ENCODE measurements around the gene POLR3E. TPM values are rescaled to one million over a fixed set of nuclear protein-coding genes. Genes with fewer than 3 reads are reported as not detected.

The POLR3E gene
- total and polyA plus RNA-seq, 2 donors (not counting 3 experiments of a cell fraction or from before 2014, with no cell fraction given), result 48.3 to 62.2 TPM

DNA sequence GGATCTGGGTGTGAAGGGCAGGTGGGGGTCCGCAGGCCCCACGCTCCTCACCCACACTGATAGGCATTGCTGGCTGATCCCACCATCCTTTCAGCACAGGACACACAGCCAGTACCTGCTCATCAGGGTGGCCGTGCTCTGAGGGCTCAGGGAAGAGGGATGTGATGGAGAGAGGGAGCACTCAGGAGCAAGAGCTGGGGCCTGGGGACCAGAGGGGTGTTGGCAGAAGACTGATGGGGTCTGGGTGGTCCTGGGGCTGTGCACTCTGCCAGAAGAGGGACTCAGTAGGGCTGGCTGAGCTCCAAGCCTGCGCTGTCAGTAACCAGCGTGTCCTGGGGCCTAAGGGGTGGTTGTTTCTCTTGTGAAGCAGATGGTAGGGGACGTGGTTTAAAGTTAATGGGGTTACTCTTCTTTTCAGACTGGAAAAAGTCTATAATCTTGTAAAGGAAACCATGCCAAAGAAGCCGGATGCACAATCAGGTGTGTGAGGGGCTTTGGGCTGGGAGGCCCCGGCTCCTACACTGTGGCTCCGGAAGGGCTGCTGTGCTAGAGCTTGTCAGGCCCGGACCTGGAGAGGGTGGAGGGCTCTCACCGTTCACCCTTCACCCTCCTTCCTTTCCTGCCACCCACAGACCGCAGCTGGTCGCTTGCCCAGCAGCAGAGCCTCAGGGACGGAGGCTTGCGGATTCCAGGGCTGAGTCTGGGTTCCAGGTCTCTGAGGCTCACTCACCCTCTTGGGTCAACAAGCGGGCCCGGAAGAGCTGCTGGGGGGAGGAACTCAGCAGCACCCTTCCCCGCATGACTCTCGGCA lies 27.8 kb downstream of the POLR3E start:
- no peak overlapping the region for H3K4me3 ChIP-seq (replicated peaks in 1 of 3; ENCODE audit: insufficient read depth in 1 of 3, low read depth in 1 of 3, low read length in 3 of 3)
- no peaks in the 10 kb centered on the region for H3K27me3 ChIP-seq (ENCODE audit: control insufficient read depth in 2 of 2, insufficient read depth in 2 of 2, low read length in 2 of 2)
- H3K9ac ChIP-seq (replicated peaks; ENCODE audit: extremely low read depth, insufficient read depth, low read length), result no peak overlapping the region
- no peak for FAIRE-seq
- dilution Hi-C loops (cut with MboI; ENCODE audit: extremely low pct_ligation_motif_present, low sequenced_read_pairs) (no loop called here), intact Hi-C loops (cut with micrococcal nuclease) (loop anchor here (5.0 to 10.0 kb wide), 2 partner anchors 350 to 1168 kb away; partner anchors contain the start of gene LDAF1)
- no peak for DNase-seq (ENCODE audit: low read depth, low spot score)
- no peak for TF ChIP-seq FOS (IDR thresholded peaks at IDR 0.05; ENCODE audit: borderline replicate concordance, insufficient read depth, low read length)
- no peak for TF ChIP-seq POLR2AphosphoS5 (IDR thresholded peaks at IDR 0.05; ENCODE audit: insufficient read depth, low read depth, low read length)
- TF ChIP-seq JUN (IDR thresholded peaks at IDR 0.05; ENCODE audit: borderline replicate concordance, insufficient read depth, insufficient read length, low read depth), result no peak
- TF ChIP-seq, protein P1, sequence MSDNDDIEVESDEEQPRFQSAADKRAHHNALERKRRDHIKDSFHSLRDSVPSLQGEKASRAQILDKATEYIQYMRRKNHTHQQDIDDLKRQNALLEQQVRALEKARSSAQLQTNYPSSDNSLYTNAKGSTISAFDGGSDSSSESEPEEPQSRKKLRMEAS (IDR thresholded peaks at IDR 0.05; ENCODE audit: insufficient read depth, insufficient read length), result no peak
- no peak for TF ChIP-seq POLR2A (IDR thresholded peaks at IDR 0.05; ENCODE audit: low read depth, low read length)
- TF ChIP-seq, protein P2, sequence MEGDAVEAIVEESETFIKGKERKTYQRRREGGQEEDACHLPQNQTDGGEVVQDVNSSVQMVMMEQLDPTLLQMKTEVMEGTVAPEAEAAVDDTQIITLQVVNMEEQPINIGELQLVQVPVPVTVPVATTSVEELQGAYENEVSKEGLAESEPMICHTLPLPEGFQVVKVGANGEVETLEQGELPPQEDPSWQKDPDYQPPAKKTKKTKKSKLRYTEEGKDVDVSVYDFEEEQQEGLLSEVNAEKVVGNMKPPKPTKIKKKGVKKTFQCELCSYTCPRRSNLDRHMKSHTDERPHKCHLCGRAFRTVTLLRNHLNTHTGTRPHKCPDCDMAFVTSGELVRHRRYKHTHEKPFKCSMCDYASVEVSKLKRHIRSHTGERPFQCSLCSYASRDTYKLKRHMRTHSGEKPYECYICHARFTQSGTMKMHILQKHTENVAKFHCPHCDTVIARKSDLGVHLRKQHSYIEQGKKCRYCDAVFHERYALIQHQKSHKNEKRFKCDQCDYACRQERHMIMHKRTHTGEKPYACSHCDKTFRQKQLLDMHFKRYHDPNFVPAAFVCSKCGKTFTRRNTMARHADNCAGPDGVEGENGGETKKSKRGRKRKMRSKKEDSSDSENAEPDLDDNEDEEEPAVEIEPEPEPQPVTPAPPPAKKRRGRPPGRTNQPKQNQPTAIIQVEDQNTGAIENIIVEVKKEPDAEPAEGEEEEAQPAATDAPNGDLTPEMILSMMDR (IDR thresholded peaks at IDR 0.05; ENCODE audit: extremely low read depth in 1 of 2, insufficient read depth in 1 of 2, low read depth in 1 of 2, low read length in 2 of 2), result no peak
- no peak for TF ChIP-seq GATA2 (IDR thresholded peaks at IDR 0.05; ENCODE audit: insufficient read depth, insufficient read length, low read depth, low read length)
- TF ChIP-seq MYC (IDR thresholded peaks at IDR 0.05; ENCODE audit: low read depth, low read length), result no peak
- H3K9me3 ChIP-seq (replicated peaks; ENCODE audit: control insufficient read depth, insufficient read depth, low read length), result no peaks in the 10 kb centered on the region
- BruUV-seq (replicated peaks), result no TSS peak
- CTCF ChIA-PET, result no interaction called here
- H3K4me1 ChIP-seq (ENCODE audit: control insufficient read depth, extremely low read depth, insufficient read depth, low read length), result peaks cover 10% of the 10 kb centered on the region
- no peaks in the 10 kb centered on the region for H4K20me1 ChIP-seq (replicated peaks; ENCODE audit: control insufficient read depth, extremely low read depth, insufficient read depth, low read length)
- POLR2A ChIA-PET, result no interaction called here
- H3K9me1 ChIP-seq (replicated peaks; ENCODE audit: control insufficient read depth, extremely low read depth, insufficient read depth, low read length), result no peaks in the 10 kb centered on the region
- H2AFZ ChIP-seq (ENCODE audit: low read depth, low read length), result no peak overlapping the region
- peaks cover 6% of the 10 kb centered on the region for H3K79me2 ChIP-seq (ENCODE audit: control insufficient read depth, insufficient read depth, low read length)
- no peak overlapping the region for H3K4me2 ChIP-seq (ENCODE audit: insufficient read depth, low read length)
- H3K27ac ChIP-seq (ENCODE audit: insufficient read depth, low read depth, low read length), result no peak overlapping the region
- peaks cover 2 to 48% of the 10 kb centered on the region in 2 experiments for H3K36me3 ChIP-seq (ENCODE audit: control insufficient read depth in 2 of 2, extremely low read depth in 1 of 2, insufficient read depth in 2 of 2, low read length in 2 of 2)
